ENCODE data around the gene METRN.
A peak's percentile ranks its signal among the peaks of the same experiment; 100 is the strongest.

The METRN gene

GRCh38 chr16:723695-724094 is 8.8 kb downstream of the METRN start:
- no peak for DNase-seq (ENCODE audit: low spot score)

DNA sequence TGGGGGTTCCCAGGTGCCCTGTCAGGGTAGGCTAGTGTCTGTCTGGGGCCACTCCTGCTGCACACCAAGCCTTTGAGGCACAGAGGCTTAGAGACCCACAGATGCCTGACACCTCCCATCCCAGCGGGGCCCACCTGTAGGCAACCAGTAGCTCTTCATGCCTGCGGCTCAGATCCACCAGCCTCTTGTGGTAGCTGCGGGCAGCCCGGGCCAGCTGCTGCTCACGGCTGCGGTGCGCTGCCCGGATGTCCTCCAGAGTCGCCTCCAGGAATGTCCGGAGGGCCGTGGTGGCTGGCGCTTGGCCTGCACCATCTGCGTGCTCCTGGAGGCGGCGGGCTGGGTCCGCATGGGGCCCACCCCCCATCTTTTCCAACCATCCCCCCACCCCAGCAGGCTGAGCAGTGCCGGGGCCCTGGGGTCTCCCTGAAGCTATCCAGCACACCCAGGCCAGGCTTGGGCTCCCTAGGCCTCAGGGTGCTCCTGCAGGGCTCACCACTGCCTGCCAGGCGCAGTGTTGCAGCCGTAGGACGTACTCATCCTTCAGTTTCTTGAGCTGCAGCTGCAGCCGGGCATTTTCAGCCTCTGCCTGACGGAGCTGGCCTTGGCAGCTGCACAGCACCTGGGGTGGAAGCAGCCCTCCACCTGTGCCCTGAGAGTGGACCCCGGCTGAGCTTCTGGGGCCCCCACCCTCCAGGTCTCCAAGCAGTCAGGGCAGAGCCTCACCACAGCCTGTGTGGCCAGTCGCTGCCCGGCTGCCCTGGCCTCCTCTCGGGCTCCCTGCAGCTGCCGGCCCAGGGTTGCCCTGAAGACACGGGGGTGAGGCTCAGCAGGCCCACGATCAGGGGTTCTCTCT is 9.5 kb downstream of the METRN start:
- peak; percentile 79 for DNase-seq (ENCODE audit: low spot score)

DNA sequence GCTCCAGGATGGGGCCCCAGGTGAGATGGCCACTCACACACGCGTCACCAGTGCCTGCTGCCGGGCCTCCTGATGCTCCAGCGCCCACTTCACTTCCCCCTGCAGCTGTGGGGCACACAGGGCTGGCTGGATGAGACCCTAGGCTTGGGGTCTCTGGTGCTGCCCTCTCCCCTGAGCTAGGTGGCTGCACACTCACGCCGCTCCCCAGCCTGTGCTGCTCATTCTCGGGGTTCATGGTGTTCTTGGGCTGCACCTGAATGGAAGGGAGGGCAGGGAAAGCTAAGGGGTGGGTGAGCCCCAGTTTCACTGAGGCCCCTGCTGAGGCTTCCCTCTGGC is 10.1 kb downstream of the METRN start:
- DNase-seq (ENCODE audit: low spot score), result no peak

- no peak for DNase-seq (ENCODE audit: low spot score)
Measured at GRCh38 chr16:725463-726187, 10.7 kb downstream of the METRN start.

GRCh38 chr16:726188-726437 is 11.2 kb downstream of the METRN start:
- DNase-seq (ENCODE audit: low spot score), result no peak

GRCh38 chr16:726438-727290 is 11.7 kb downstream of the METRN start, which contains the start of the genes CCDC78 and HAGHL:
TSS of gene CCDC78 (minus strand) at chr16:726443. CDS start at chr16:726367, 76 bp downstream.
TSS of gene HAGHL (plus strand) at chr16:727106. CDS start at chr16:727510, 404 bp downstream.
- no peak for DNase-seq (ENCODE audit: low spot score)

GRCh38 chr16:727291-727977 is 12.5 kb downstream of the METRN start:
- DNase-seq (ENCODE audit: low spot score), result no peak

- DNase-seq (ENCODE audit: low spot score), result peak; percentile 88
Measured at GRCh38 chr16:728131-728889, 13.4 kb downstream of the METRN start.

DNA sequence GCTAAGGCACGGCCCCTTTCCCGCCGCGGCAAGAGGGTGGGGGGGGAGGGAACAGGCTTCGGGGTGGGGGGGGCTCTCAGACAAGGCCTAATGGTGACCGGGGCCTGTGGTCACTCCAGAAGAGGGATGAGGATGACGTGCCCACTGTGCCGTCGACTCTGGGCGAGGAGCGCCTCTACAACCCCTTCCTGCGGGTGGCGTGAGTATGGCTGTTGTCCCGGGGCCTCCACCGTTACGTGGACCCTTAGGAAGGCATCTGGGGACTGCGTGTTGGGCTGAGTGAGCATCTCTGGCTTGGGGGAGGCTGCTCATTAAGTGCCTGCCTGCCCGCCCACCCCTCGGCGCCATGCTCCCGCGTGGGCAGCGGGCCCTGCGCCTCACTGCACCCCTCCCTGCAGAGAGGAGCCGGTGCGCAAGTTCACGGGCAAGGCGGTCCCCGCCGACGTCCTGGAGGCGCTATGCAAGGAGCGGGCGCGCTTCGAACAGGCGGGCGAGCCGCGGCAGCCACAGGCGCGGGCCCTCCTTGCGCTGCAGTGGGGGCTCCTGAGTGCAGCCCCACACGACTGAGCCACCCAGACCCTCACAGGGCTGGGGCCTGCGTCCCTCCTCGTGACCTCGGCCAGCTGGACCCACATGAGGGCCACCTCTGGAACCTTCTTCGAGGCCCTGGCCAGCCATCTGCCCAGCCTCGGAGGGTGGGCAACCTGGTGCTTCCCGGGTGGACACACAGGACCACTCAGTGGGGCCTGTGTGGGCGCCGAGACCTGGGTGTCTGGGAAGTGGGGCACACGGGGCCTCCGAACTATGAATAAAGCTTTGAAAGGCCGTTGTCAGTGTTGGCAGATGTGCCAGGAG is 14.2 kb downstream of the METRN start:
- DNase-seq (ENCODE audit: low spot score), result no peak

GRCh38 chr16:729768-730665 is 15.1 kb downstream of the METRN start:
- no peak for DNase-seq (ENCODE audit: low spot score)

DNA sequence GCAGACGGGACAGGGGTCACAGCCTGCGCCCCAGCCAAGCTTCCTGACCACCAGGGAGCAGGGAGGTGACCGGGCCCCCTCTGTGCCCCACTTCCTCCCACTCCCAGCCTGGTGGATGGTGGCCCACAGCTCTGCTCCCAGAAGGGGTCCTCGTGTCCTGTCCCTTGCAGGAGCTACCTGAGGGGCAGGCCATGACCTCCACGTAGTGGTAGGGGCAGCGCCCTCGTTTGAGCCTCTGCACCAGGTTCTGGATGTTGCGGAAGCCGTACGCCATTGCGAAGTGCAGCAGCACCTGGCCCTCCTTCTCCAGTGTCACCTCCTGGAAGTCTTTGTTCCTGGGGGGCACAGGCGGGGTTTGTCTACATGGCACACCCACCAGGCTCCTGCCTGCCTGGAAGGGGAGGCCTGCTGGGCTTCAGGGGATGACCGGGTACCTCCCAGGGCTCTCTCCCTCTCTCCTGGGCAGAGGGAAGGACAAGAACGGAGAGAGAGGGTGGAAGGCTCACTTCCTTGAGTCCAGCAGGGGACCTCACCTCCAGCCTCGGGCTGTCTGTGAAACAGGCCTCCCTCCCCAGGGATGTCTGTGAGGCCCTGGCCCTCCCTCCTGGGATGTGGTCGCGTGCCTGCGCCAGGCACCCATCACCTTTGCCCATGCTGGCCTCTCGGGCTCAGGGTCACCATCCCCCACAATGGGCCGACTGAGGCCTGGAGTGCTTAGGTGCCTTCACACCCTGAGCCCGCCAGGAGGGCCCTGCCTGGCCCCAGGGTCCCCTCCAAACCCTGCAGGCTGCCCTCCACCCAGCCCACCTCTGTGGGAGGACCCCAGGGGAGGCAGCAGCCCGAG is 16.0 kb downstream of the METRN start:
- DNase-seq (ENCODE audit: low spot score), result no peak

GRCh38 chr16:732332-732731 is 17.4 kb downstream of the METRN start:
- DNase-seq (ENCODE audit: low spot score), result no peak

DNA sequence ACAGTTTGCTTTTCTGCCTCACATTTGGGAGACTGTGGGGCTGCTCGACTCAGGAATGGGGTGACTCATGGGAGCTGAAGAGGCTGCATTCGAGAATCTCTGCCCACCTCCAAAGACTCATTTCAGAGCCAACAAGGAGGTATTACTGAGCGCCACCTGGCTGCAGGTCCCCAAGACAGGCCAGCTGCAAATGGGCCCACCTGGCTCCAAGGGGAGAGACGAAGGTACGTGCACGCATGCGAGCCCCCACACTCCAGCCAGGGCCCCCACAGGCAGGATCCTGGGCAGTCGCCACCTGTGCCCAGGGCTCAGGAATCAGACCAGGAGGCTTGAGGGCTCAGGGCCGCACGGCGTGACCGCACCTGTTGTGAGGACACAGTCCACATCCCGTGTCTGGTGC is 18.0 kb downstream of the METRN start:
- no peak for DNase-seq (ENCODE audit: low spot score)

- no peak for DNase-seq (ENCODE audit: low spot score)
Measured at GRCh38 chr16:733382-734207, 18.7 kb downstream of the METRN start.

GRCh38 chr16:734208-734980 is 19.5 kb downstream of the METRN start:
- no peak for DNase-seq (ENCODE audit: low spot score)

GRCh38 chr16:734981-735881 is 20.3 kb downstream of the METRN start:
- DNase-seq (ENCODE audit: low spot score), result no peak
